Mucosa of descending colon (tissue), 3 donors: Measurements from ENCODE around the gene ANKRD10. TPM values are rescaled to one million over a fixed set of nuclear protein-coding genes. Genes with fewer than 3 reads are reported as not detected.

ENCODE experiments used
- ATAC-seq: fragments of 200-7000 bp; cut with Tn5 transposase; one replicate; pipeline ENCODE4 v1.9.1; 2020; ENCODE audit warnings: mild to moderate bottlenecking, moderate library complexity
- DNase-seq, 3 donors: peaks; one replicate each; pipeline ENCODE4 v3.0.0-alpha.2; 2020
- H3K36me3 ChIP-seq: fragments of 200-600 bp; one replicate; pipeline ENCODE4 v1.8.0; 2021; ENCODE audit warnings: low read depth, mild to moderate bottlenecking
- H3K4me1 ChIP-seq: fragments of 200-600 bp; one replicate; pipeline ENCODE4 v1.8.0; 2021; ENCODE audit warnings: low read depth, mild to moderate bottlenecking
- H3K4me3 ChIP-seq: fragments of 200-600 bp; one replicate; pipeline ENCODE4 v1.8.0; 2021; ENCODE audit warnings: mild to moderate bottlenecking
- H3K9me3 ChIP-seq: fragments of 200-600 bp; one replicate; pipeline ENCODE4 v1.8.0; 2021; ENCODE audit warnings: mild to moderate bottlenecking
- CTCF ChIP-seq: fragments of 200-600 bp; IDR thresholded peaks from one replicate; pipeline ENCODE4 v1.8.0; 2022; ENCODE audit warnings: antibody characterized with exemption, mild to moderate bottlenecking
- intact Hi-C, 2 donors: fragments of 100-400 bp; cut with DNase I in 1 of 2; cut with micrococcal nuclease in 1 of 2; formaldehyde crosslinking; loops; one replicate each; pipeline versions ENCODE4 v1.11.0 to v1.11.1; 2022; cut with DNase I, micrococcal nuclease
- total RNA-seq, 3 donors: library from RNA; stranded (reverse); fragmentation: NEBNext Ultra II Directional in 2 of 3; extraction: Animal tissue kit (Norgen Biotek cat#: 25700) in 2 of 3; gene quantifications; one replicate each; pipeline versions ENCODE4 v1.2.1 to v1.2.4, GENCODE V29; 2021 to 2023
- donor health status: DM: no; HTN: no; CAD: no; lungs with moderate emphysema.
- donor health status: DM: no; HTN: no; CAD: no.
- donor health status: DM: no; HTN: yes; CAD: no.

The ANKRD10 gene
- total RNA-seq, 3 donors from 2014 or later: 120 to 157 (median 155) TPM

- intact Hi-C loops: loop anchor here in 1 of 2 donors (10.0 kb wide), 1 partner anchor 200 kb away; the partner anchor contains the start of gene ING1
- no peaks in the 10 kb centered on the region for H3K9me3 ChIP-seq
- H3K36me3 ChIP-seq: no peaks in the 10 kb centered on the region
- H3K4me3 ChIP-seq: peak overlapping the region; percentile 94
- peak; percentile 76 to 88 (median 82) for DNase-seq
- no peak for TF ChIP-seq CTCF
- H3K4me1 ChIP-seq: peaks cover 21% of the 10 kb centered on the region
- peak; percentile 42 for ATAC-seq
These were observed 375 bp downstream of the ANKRD10 start for GRCh38 chr13:110914331-110915056.

GRCh38 chr13:110914081-110914330, 863 bp downstream of the ANKRD10 start:
- Histone ChIP-seq H3K4me3 (peak overlapping the region; percentile 94), H3K4me1 (peaks cover 21% of the 10 kb centered on the region), H3K36me3 (no peaks in the 10 kb centered on the region), H3K9me3 (no peaks in the 10 kb centered on the region)
- DNase-seq: no peak
- ATAC-seq: peak; percentile 5
- intact Hi-C loops: loop anchor here in 1 of 2 donors (10.0 kb wide), 1 partner anchor 199 kb away; the partner anchor contains the start of gene ING1
- no peak for TF ChIP-seq CTCF

- intact Hi-C loops: loop anchor here in 1 of 2 donors (10.0 kb wide), 1 partner anchor 199 kb away; the partner anchor contains the start of gene ING1
- H3K36me3 ChIP-seq: no peaks in the 10 kb centered on the region
- TF ChIP-seq CTCF: no peak
- peak in 2 of 3 donors; percentile 34 to 73 for DNase-seq
- H3K9me3 ChIP-seq: no peaks in the 10 kb centered on the region
- peak overlapping the region; percentile 94 for H3K4me3 ChIP-seq
- peaks cover 21% of the 10 kb centered on the region for H3K4me1 ChIP-seq
- peak; percentile 20 for ATAC-seq
These were observed 1.4 kb downstream of the ANKRD10 start for GRCh38 chr13:110913322-110914080.

GRCh38 chr13:110912651-110913051, 2.2 kb downstream of the ANKRD10 start:
- Histone ChIP-seq H3K4me3 (no peak overlapping the region), H3K9me3 (no peaks in the 10 kb centered on the region), H3K36me3 (no peaks in the 10 kb centered on the region), H3K4me1 (peaks cover 27% of the 10 kb centered on the region)
- no peak for DNase-seq
- ATAC-seq: no peak
- intact Hi-C loops: loop anchor here in 1 of 2 donors (10.0 kb wide), 1 partner anchor 198 kb away; the partner anchor contains the start of gene ING1
- TF ChIP-seq CTCF: no peak

GRCh38 chr13:110911880-110912279, 3.0 kb downstream of the ANKRD10 start:
- intact Hi-C loops: loop anchor here in 1 of 2 donors (10.0 kb wide), 1 partner anchor 197 kb away; the partner anchor contains the start of gene ING1
- no peak for ATAC-seq
- Histone ChIP-seq H3K9me3 (no peaks in the 10 kb centered on the region), H3K4me1 (peaks cover 30% of the 10 kb centered on the region), H3K36me3 (no peaks in the 10 kb centered on the region), H3K4me3 (no peak overlapping the region)
- DNase-seq: no peak
- no peak for TF ChIP-seq CTCF
